Subcutaneous adipose tissue (tissue), 4 donors: ENCODE measurements around the gene SMIM29. TPM values are rescaled to one million over a fixed set of nuclear protein-coding genes. Genes with fewer than 3 reads are reported as not detected.

ENCODE experiments used
- total RNA-seq, 4 donors: library from RNA; depleted of rRNA; stranded (reverse); fragments of >200 nt; gene quantifications; one replicate each; pipeline ENCODE4 v1.1.0, GENCODE V29; 2016
- TF ChIP-seq, protein P1 (sequence below): fragments of 450-650 bp; IDR thresholded peaks from one replicate; pipeline ENCODE4 v1.5.1; 2016; ENCODE audit warnings: low read depth, mild to moderate bottlenecking, control low read depth, antibody characterized with exemption, moderate library complexity

SMIM29 gene
- total RNA-seq, 4 donors from 2014 or later: 11.3 to 23.3 (median 19.5) TPM

DNA sequence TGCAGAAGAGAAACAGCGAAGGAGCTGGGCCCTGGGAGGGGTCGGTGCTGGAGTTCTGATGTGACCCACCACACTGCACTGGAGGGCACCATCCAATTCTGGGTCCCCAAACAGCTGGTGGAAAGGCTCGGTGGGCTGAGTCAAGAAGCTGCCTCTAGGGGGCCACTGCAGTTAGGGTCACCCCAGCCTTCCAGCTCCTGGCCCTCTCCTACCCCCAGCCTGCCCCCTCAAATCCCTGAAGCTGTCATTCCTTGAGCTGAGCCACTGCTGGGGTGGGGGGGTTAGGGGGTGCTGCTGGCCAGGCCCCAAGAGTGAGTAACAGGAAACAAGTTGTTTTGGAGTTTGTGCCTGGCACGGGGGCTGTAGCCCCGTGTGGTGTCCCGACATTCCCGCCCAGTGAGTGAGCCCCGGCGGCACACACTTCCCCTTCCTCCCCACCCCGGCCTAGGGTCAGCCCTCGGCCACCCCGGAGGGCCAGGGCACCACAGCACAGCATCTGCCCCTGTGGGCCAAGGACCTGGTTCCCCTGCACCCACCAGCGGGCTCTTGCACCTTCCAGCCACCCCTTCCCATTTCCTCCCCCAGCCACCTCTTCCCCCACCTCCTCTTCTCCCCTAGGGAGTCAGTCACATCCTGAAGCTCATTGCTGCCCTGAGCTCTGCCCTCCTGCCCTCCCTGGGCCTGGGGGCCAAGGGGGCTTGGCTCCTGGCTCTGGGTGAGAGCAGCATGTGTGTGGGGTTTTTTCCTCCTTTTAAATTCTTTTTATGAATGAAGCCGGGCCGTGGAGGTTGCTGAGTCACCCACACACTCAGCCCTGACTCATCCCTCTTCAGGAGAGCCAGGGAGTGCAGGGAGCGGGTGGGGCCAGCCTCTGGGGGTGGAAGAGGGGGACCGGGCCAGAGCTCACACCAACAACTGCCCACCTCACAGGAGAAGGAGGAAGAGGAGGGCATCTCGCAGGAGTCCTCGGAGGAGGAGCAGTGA is 4.6 kb downstream of the SMIM29 start:
- TF ChIP-seq, protein P1, sequence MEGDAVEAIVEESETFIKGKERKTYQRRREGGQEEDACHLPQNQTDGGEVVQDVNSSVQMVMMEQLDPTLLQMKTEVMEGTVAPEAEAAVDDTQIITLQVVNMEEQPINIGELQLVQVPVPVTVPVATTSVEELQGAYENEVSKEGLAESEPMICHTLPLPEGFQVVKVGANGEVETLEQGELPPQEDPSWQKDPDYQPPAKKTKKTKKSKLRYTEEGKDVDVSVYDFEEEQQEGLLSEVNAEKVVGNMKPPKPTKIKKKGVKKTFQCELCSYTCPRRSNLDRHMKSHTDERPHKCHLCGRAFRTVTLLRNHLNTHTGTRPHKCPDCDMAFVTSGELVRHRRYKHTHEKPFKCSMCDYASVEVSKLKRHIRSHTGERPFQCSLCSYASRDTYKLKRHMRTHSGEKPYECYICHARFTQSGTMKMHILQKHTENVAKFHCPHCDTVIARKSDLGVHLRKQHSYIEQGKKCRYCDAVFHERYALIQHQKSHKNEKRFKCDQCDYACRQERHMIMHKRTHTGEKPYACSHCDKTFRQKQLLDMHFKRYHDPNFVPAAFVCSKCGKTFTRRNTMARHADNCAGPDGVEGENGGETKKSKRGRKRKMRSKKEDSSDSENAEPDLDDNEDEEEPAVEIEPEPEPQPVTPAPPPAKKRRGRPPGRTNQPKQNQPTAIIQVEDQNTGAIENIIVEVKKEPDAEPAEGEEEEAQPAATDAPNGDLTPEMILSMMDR: no peak

- TF ChIP-seq, protein P1: no peak
These were observed 5.6 kb downstream of the SMIM29 start for GRCh38 chr6:34243131-34243771.

DNA sequence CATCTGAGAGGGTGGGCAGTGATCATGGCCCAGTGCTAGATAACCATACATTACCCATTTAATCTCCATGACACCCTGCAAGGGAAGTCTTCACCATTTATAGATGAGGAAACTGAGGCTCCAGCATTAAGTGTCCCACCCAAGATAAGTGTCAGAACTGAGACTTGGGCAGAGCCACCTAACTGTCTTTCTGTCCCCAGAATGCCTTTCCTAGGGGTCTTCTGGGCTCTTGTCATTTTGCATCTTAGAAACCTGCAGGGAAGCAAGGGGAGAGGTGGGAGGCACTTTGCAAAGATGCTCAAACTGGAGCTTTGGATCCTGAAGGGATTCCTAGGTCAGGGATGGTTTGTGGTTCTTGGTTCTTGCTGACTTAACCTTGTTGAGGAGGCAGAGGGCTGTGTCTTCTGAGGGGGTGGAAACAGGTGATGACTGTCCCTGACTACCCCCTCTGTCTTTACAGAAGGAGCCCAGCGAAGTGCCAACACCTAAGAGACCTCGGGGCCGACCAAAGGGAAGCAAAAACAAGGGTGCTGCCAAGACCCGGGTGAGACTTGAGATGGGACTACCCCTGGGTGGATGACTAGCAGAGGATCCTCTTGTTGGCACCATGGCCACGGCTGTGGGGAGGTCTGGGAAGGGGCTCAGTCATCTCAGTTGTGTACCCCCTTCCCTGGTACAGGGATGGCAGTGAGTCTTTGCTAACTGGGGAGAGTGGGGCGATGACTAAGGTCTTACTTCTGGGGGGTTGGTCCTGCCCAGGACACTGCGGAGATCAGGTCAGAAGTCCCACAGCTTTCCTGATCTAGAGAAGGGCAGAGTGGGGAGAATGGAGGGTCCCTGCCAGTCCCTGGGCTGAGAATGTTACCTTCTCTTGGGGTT is 6.3 kb downstream of the SMIM29 start:
- TF ChIP-seq, protein P1: no peak

DNA sequence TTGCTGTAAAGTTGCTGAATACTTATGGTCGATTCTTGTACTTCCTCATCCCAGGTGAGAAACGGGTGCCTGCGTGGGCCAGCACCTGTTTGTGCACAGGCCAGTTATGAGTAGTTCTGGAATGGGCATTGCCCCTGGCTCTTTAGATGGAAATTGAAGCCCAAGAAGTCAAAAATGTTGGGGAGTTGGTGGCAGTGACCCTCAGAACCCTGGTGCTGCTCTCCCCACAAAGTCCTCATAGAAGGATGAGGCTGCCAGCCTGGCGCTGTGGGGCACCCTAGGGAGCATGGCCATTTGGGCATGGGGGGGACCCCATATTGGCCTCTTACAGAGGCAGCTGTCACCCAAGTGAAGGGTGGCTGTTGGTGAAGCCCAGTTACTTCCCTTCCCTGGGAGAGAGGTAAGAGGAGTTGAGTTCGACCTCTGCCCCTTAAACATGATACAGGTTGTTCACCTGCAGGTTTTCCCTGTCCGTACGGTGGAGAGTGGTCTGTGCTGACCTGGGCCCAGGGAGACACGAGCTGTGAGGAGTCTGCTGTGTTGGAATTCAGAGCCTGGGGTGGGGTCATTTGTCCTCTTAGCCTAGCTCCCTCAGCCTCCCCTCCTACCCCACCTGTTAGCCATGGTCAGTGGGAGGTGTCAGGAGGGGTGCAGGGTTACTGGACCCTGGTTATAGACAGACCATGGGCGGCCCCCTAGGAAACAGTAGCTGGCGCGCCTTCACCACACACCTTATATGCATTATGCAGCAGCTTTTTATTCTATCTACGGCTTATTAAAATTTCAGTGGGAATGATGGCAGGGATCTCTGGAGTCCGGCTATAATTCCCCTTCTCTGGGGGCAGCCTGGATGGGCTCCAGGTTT is 7.2 kb downstream of the SMIM29 start:
- TF ChIP-seq, protein P1: no peak

DNA sequence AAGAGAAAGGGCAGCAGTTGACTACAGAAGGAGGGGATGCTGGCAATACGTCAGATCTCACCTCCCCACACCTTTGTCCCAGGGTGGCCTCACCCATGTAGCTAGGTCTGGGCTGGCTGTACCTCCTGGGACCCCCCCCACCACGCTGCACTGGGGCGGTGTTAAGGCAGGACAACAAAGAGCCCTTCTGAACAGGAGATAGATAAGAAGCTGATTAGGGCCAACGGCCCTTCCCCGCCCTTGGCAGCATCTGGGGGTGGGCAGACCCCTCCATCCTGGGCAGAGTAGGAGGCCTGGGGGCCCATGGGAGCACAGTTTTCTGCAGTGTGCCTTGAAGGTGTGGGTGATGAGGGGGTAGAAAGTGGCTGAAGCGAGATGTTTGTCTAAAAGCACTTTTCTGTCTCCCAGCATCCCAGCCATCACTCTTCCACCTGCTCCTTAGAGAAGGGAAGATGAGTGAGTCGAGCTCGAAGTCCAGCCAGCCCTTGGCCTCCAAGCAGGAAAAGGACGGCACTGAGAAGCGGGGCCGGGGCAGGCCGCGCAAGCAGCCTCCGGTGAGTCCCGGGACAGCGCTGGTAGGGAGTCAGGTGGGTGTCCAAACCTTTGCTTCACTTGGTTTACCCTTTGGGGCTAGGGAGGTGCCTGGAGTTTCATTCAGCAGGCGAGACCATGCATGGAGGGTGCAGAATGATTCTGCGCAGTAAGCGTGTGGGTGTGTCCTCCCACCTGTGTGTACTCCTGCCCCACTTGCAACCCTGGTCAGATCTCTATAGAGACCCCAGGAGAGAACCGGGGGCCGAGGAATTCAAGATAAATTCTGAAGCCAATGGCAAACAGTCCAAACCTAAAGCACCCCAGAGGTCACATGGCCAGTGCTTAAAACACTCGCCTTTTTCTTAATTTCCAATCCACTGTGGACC is 8.2 kb downstream of the SMIM29 start:
- TF ChIP-seq, protein P1: no peak

- TF ChIP-seq, protein P1: no peak
These were observed 8.9 kb downstream of the SMIM29 start for GRCh38 chr6:34239893-34240292.
